ENCODE results near the gene TCF7L2.

The TCF7L2 gene

DNA sequence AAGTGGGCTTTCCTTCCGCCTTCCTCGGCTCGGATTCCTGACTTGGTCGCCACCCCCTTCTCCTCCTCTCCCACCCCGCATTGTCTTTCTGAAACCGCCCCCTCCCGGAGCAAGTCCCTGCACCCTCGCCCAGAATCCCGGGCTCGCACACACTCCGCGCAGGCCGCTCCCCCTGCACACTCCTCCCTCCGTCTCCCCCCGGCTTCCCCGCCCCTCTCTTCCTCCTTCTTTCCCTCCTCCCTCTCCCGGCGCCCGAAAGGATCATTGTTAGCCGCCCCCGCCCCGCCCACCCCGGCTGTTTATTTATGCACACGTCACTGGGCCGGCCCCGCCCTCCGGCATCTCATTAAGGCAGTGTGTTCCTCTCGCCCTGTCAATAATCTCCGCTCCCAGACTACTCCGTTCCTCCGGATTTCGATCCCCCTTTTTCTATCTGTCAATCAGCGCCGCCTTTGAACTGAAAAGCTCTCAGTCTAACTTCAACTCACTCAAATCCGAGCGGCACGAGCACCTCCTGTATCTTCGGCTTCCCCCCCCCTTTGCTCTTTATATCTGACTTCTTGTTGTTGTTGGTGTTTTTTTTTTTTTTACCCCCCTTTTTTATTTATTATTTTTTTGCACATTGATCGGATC lies at the start of gene TCF7L2:
TSS of gene TCF7L2 (plus strand) at position 373 of the 633 bp plus-strand sequence. CDS start 510 bp downstream, outside the sequence.
- in situ Hi-C loops (cut with HindIII; ENCODE audit: low sequenced_read_pairs) = no loop called here

DNA sequence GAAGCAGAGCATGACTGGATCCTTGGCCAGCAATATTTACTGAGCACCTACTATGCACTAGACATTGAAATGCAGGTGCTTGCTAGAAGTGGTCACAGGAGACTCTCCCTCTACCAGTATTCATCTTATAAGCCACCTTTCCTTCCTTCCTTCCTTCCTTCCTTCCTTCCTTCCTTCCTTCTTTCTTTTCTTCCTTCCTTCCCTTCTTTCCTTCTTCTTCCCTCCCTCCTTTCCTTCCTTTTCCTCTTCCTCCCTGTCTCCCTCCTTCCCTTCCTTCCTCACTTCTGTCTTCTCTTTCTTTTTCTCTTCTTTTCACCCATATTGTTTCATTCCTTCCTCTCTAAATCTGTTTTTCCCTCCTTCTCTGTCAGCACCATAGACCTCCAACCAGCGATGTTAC lies 47.3 kb upstream of the TCF7L2 start:
- in situ Hi-C loops (cut with HindIII; ENCODE audit: low sequenced_read_pairs) = no loop called here

DNA sequence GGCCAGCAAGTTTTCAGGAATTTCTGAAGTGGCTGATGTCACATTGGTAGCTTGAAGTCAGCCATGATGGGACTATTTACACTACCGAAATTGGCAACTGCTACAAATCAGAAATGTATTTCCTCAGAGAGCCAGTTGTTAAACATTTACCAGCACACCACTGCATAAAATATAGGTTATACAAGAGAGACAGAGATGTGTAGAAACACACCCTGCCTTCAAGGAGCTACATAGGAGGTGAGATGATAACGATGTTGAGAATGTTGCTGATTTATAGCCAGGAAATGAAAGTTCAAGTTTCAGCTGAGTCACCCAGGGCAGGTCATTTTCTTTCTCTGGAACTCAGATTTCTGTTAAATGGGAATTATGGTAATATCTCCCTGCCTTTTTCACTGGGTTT lies 46.0 kb upstream of the TCF7L2 start:
- in situ Hi-C loops (cut with HindIII; ENCODE audit: low sequenced_read_pairs) = no loop called here

DNA sequence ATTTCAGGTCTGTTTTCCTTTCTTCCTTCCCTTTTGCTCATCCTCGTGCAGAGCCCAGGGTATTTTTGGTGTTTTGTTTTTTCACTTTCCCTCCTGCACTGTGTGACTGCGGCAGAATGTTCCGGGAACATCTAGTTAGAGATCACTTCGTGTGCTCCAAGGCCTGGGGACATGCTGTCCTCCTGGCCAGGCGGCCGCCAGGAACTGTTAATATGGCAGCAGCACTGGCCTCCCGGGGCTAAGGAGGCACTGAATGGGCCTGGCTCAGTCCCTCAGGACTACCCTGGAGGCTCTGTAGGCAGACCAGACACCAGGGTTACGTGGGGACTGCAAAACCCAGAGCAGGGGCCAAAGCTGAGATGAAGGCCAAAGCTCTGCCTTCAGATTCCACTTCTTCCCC lies 43.1 kb upstream of the TCF7L2 start:
- in situ Hi-C loops (cut with HindIII; ENCODE audit: low sequenced_read_pairs) = no loop called here

DNA sequence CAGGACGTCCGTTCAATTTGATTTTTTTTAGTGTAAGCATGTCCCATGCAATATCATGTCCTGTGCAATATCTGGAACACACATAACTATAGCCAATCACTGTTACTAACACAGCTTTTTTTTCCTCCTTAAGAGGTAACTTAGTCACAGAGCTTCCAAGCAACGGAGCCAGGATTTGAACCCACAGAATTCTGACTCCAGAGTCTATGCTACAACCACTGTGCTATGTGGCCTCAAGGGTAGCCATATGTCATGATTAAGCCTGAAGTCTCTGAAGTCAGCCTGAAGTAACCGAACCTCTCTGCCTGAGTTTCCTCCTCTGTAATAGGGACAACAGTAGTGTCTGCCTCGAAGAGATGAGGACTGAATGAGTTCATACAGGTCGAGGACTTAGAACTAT lies 42.2 kb upstream of the TCF7L2 start:
- in situ Hi-C loops (cut with HindIII; ENCODE audit: low sequenced_read_pairs) = no loop called here

DNA sequence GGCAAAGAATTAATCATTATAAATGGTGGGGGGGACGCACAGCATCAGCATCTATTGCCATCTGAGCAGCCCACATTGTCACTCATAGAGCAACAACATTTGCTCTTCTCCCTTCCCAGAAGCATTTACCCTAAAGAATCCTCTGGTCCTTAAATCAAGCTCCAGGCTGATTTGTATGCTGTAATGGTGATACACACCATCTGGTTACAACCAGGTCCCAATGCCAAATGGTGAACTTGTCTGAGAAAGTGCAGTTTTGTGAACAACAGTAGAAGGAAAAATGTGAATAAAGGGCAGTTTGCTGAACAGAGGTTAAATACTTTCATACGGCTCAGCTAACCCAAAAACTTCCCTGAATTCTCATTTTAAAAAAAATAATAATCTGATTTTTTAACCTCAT lies 38.8 kb upstream of the TCF7L2 start:
- in situ Hi-C loops (cut with HindIII; ENCODE audit: low sequenced_read_pairs) = no loop called here

DNA sequence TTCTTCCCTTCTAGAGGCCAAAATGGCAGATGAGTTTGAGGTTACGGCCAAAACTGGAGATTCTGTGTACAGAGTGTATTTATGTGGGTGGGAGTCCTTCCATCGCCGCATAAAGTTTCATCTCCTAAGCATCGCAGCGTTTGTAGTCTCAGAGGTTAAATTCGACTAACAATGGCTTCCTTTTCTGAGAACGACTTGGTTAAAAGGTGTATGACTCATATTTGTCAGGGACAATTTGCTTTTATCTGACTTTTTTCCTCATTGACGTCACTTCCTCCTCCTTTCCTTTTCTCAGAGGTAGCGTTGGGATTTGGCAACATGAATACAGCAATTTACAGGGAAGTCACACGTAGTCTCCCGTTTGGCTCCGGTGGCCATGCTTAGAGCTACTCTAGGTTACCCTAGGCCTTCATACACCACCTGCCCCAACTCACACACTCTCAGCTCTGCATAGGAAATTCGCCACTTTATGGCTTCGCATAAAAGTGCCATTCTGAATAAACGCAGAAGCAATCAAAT lies 37.6 kb upstream of the TCF7L2 start:
- in situ Hi-C loops (cut with HindIII; ENCODE audit: low sequenced_read_pairs) = no loop called here

DNA sequence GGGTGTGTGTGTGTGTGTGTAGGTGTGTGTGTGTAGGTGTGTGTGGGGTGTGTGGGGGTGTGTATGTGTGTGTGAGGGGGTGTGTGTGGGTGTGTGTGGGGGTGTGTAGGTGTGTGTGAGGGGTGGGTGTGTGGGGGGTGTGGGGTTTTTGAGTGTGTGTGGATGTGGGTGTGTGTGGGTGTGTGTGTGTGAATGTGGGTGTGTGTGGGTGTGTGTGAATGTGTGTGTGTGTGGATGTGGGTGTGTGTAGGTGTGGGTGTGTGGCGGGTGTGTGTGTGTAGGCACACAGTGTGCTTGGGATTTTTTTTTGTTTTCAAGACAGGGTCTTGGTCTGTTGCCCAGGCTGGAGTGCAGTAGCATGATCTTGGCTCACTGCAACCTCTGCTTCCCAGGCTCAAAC lies 36.8 kb upstream of the TCF7L2 start:
- in situ Hi-C loops (cut with HindIII; ENCODE audit: low sequenced_read_pairs) = no loop called here

DNA sequence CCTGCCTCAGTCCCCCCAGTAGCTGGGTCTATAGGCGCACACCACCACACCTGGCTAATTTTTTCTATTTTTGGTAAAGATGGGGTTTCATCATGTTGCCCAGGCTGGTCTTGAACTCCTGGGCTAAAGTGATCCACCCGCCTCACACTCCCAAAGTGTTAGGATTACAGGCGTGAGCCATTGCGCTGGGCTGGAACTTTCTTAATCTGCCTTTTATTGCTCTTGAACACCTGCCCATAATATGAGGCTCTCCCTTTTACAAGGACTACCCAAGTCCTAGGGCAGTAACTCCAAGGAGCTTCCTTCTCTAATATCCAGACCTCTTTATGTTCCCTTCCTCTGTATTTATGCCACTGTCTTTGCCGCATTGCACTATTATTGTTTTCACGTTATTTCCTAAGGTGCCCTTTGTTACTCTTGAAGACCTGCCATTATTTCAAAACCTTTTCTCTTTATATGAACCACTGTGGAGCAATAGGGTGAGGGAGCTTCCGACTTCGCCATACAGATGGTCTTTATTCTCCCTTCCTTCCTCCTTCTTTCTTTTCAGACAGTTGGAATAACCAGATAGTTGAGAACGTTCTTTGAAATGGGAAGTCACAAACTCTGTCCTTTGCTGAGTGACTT lies 36.3 kb upstream of the TCF7L2 start:
- in situ Hi-C loops (cut with HindIII; ENCODE audit: low sequenced_read_pairs) = no loop called here

DNA sequence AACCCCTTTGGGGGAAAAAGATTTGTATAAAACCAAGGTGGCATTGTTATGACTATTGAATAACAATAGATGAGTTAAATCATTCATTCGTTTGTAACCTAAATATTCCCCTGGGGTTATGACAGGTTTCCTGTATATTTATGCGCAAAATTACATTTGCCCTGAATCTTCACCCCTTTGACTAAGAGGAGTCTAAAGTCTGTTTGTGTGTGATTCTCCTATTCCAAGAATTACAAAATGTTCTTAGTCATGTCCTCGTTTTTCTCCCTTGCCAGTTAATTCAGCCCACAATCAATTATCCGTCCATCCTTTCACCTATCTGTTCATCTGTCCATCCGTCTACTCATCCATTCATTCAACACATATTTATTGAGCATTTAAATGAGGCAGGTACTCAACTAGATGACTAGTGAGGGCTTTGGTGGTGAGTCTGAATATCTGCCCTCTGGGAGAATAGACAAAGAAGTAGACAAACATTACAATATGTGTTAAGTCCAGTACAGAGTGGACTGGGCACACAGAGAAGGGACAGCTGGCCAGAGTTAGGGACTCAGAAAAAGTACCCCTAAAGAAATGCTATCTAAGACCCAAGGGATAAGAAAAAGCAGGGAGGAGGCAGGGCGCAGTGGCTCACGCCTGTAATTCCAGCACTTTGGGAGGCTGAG lies 35.6 kb upstream of the TCF7L2 start:
- in situ Hi-C loops (cut with HindIII; ENCODE audit: low sequenced_read_pairs) = no loop called here

DNA sequence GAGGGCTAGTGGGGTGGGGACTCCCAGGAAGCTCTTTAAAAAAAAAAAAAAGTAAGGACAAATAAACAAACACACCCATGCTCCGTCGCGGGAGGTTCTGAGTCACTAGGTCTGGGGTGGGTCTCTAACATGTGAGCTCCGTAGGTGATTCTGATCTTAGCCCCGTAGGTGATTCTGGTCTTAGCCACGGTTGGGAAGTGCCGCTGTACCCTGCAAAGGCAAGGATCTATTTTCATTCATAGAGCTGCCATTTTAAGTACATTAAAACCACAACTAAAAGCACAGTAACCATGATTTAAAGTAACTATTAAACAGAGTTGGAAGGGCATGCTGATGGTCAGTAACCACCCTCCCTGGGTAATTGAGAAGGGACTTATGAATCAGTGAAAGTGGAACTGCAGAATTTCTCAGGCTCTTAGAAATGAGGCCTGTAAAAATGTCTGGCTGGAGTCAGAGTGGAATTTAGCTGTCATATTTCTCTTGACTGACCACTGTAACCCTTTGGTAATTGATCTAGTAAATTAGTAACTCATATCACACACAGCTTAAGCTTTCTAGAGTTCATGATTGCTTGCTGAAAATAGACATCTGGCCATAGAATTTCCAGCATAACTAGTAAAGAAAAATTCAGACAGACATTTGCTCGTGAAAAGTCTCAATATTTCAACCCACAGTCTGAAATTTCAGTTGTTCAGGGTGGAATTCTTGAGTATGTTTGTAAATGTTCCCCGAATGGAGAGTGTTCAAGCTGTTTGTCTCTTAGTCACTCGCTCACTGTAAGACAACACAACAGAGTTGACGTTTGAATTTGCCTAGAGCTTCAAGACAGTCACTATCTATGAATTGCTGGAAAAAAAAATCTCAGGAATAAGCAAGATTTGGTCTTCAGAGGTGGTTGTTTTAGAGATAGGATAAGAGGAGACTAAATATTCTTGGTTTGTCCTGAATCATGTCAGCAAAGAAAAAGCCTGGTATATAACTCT lies 34.2 kb upstream of the TCF7L2 start:
- in situ Hi-C loops (cut with HindIII; ENCODE audit: low sequenced_read_pairs) = no loop called here

DNA sequence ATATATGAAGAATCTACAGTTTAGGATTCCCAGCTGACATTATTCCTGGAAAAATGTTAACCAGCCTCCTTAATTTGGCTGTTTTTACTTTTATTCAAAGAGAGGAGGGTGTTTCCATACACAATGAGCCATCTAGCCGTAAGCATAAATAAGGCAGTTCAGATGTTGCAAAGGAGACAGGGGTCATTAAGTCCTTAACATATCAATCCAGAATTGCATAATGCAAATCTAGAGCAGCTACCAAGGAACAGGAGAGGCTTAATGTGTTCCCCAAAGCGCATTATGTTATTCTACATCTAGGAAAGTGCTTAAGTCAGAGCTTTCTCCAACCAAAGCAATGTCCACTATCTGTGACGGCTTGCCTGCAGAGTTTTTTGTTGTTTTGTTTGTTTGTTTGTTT lies 32.4 kb upstream of the TCF7L2 start:
- in situ Hi-C loops (cut with HindIII; ENCODE audit: low sequenced_read_pairs) = no loop called here

DNA sequence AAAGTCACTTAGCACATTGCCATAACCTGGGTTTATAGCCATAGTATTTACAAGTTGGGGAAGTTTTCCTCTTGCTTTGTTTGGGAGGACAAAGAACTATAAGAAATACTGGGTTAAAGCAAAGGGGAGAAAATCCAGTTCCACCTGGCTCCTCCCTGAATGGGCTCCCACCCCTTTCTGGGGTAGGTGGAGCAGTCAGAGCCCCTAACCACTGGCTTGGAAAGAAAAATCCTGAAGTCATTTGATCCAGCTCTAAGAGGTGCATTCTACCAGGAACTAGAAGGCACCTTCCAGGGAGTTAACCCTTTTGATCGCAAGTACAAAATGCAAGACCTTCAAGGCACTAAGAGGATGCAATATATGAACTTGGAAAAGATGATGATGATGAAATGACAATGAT lies 31.3 kb upstream of the TCF7L2 start:
- in situ Hi-C loops (cut with HindIII; ENCODE audit: low sequenced_read_pairs) = no loop called here

DNA sequence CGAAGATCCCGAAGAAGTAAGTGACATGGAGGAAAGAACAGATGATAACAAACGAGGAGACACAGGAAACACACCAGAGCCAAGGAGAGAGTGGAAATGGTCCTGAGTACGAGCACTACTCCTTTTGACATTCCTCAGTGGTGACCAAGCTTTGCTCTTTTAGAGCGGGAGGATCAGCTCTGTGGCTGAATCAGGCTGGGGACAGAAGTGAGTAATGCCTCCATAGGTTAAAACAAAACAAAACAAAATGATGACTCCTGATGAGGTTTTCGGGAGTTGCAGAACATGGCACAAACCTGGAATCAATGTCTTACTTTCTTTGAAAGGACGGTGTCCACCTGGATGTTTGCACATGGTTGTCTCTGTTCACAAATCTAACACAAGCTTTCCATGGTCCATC lies 30.3 kb upstream of the TCF7L2 start:
- in situ Hi-C loops (cut with HindIII; ENCODE audit: low sequenced_read_pairs) = no loop called here

DNA sequence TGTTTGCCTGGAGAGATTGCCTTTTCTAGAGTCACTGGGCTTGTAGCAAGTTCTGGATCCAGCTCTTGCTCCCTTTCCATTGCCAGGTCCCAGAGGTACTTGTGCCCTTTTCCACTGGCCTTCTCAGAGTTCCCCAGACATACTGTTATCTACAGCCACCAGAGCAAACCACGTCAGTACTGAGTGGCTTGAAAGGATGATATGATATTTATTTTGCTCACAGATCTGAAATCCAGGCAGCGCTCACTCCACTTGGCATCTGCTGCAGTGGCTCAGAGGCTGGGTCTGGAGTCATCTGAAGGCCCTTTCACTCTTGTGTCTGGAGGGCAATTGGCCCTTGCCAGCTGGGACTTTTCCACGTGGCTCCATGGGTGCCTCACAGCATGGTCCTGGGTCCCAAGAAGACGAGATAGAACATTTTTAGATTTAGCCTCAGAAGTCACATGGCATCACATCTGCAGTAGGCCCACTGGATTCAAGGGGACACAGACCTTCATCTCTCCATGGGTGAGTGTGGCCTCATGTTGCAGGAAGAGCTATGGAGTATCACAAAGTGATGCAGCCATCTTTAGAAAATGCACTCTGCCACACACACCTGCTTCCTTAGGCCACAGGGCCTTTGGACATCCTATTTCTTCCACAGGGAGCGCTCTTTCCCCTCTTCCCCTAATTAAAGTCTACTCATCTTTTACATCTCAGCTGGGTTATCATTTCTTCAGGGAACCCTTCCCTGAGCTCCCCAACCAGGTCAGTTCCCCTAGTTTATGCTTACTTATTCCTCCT lies 22.9 kb upstream of the TCF7L2 start:
- in situ Hi-C loops (cut with HindIII; ENCODE audit: low sequenced_read_pairs) = no loop called here

DNA sequence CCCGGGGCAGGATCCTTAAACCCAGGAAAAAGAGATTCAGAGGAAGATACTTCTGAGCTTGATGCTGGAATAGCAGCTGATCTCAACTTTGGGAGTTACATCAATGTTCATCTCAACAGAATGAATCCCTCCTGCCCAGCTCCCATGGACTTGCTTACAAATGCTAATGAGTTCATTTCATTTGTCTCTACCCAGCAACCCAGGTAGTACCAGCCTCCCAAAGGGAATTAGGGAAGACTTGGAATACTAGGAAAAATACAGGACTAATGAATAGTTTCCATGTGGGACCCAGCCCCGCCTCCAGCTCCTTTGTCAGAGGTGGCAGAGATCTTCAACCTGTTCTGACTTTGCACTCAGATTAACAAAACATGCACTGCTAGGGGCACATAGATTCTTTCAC lies 22.1 kb upstream of the TCF7L2 start:
- in situ Hi-C loops (cut with HindIII; ENCODE audit: low sequenced_read_pairs) = no loop called here

DNA sequence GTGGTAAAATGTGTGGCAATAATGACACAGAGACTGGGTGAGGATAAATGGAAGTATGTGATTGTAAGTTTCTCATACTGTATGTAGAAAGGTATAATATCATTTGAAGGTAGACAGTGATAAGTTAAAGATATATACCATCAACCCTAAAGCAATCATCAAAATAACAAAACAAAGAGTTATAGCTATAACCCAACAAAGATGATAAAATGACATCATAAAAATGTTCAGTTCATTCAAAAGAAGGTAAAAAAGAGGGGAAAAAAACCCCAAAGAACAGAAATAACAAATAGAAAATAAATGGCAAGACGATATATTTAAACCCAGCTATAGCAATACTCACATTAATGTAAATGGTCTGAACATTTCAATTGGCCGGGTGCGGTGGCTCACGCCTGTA lies 17.4 kb upstream of the TCF7L2 start:
- in situ Hi-C loops (cut with HindIII; ENCODE audit: low sequenced_read_pairs) = no loop called here

DNA sequence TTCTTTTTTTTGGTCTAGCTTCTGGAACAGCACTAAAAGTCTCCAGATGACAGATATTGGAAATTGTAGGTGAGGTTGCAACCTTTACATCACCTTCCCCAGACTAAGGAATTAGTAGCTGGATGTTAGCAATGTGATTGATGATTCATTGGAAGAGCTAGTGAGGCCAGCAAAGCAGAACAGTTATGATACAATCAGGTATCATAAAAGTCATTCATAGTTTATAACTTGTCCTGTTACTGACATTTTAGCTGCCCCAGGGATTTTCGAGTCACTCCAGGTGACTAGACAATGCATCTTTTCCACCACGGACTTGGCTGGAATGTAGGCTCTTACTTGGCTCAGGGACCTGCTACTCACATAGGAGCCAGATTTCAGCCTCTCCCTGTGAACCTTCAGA lies 15.9 kb upstream of the TCF7L2 start:
- in situ Hi-C loops (cut with HindIII; ENCODE audit: low sequenced_read_pairs) = no loop called here

DNA sequence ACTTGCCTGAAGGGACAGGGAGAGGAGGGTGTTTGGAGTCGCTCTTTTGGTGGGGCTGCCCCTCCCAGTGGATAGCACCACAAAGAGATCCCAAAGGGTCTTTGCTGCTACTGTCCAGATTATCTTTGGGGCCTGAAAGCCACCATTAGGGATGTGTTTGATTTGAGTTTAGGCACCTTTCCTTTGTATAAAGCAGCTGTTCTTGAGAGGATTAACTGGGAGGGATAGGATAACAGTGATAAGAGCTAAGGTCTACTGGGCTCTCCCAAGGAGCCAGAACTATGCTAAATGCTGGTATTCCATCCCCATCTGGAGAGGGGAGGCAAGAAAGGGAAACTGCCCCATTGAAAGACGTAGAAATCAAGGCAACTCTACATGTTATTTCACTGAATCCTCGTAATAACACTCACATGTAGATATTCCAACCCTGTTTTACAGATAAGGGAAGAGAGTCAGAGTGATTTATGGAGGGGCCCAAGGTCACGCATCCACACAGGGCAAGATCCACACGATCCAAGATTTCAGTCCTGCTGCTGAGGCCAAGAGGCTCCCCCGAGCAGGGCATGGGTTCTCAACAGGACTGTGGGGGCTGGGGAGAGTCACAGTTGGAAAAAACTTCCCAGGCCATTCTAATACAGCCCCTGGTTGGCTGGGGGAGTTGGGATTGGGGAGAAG lies 11.1 kb upstream of the TCF7L2 start:
- in situ Hi-C loops (cut with HindIII; ENCODE audit: low sequenced_read_pairs) = no loop called here

DNA sequence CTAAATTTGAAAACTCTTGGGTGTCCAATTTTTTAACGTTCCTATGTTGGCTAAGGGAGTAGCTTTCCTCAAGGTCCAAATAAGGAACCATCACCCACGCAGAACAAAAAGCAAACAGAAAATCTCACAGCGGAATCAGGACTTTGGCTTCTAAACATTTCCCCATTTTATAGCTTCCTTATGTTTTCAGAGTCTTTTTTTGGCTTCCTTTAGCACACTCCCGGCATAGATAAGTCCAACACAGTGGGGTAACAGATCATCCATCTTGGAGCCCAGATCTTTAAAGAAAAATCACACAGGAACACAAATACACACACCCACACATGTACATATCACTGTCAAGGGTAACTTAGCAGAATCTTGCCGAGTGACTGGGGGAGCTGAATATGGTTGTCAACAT lies 4.2 kb upstream of the TCF7L2 start:
- in situ Hi-C loops (cut with HindIII; ENCODE audit: low sequenced_read_pairs) = no loop called here
